A172 (cell line): ENCODE measurements around the gene GABRE. TPM values are rescaled to one million over a fixed set of nuclear protein-coding genes. Genes with fewer than 3 reads are reported as not detected.
A peak's percentile ranks its signal among the peaks of the same experiment; 100 is the strongest.

Experiments
- DNase-seq: peaks from one replicate; pipeline ENCODE4 v3.0.0-alpha.2; 2015; ENCODE audit warnings: low spot score
- total RNA-seq: library from RNA; depleted of rRNA; stranded (reverse); fragments of >200 nt; shearing (Covaris generic); gene quantifications from 2 replicates; pipeline ENCODE4 v1.2.3, GENCODE V29; 2014; rRNA removed

The GABRE gene
- 0.29 and 0.69 TPM in 2 replicates for total RNA-seq

GRCh38 chrX:151974336-151975227 is at the start of gene GABRE:
Gene GABRE, minus strand, starts transcription at chrX:151974676. Its CDS starts 51 bp downstream, at chrX:151974625.
- no peak for DNase-seq

- peak; percentile 22 for DNase-seq
Measured at GRCh38 chrX:152020888-152021287, 46.4 kb upstream of the GABRE start.

GRCh38 chrX:151999813-152000212 is 25.3 kb upstream of the GABRE start:
- DNase-seq, result no peak

GRCh38 chrX:151997539-151997938 is 23.1 kb upstream of the GABRE start:
- no peak for DNase-seq

- DNase-seq, result no peak
Measured at GRCh38 chrX:151996347-151996746, 21.9 kb upstream of the GABRE start.

- DNase-seq, result no peak
Measured at GRCh38 chrX:151994476-151994875, 20.0 kb upstream of the GABRE start.

GRCh38 chrX:151988706-151989299 is 14.3 kb upstream of the GABRE start:
- DNase-seq, result no peak

- DNase-seq, result no peak
Measured at GRCh38 chrX:151987108-151987507, 12.6 kb upstream of the GABRE start.

- DNase-seq, result peak; percentile 40
Measured at GRCh38 chrX:151985955-151986354, 11.5 kb upstream of the GABRE start.

GRCh38 chrX:151985531-151985930 is 11.1 kb upstream of the GABRE start:
- no peak for DNase-seq

- no peak for DNase-seq
Measured at GRCh38 chrX:151984902-151985301, 10.4 kb upstream of the GABRE start.

- DNase-seq, result peak; percentile 70
Measured at GRCh38 chrX:151984328-151984727, 9.9 kb upstream of the GABRE start.

- no peak for DNase-seq
Measured at GRCh38 chrX:151983186-151983585, 8.7 kb upstream of the GABRE start.

- peak; percentile 71 for DNase-seq
Measured at GRCh38 chrX:151982222-151982621, 7.7 kb upstream of the GABRE start.

- DNase-seq, result no peak
Measured at GRCh38 chrX:151981129-151981528, 6.7 kb upstream of the GABRE start.

- DNase-seq, result no peak
Measured at GRCh38 chrX:151977923-151978322, 3.4 kb upstream of the GABRE start.

GRCh38 chrX:151977009-151977408 is 2.5 kb upstream of the GABRE start:
- DNase-seq, result no peak

- DNase-seq, result no peak
Measured at GRCh38 chrX:151975736-151976275, 1.3 kb upstream of the GABRE start.

- no peak for DNase-seq
Measured at GRCh38 chrX:151975228-151975593, 735 bp upstream of the GABRE start.

GRCh38 chrX:151973851-151974335 is 583 bp downstream of the GABRE start:
- peak; percentile 35 for DNase-seq

- DNase-seq, result no peak
Measured at GRCh38 chrX:151973060-151973661, 1.3 kb downstream of the GABRE start.

GRCh38 chrX:151970661-151971060 is 3.8 kb downstream of the GABRE start:
- peak; percentile 87 for DNase-seq
